Neural progenitor cell (in vitro differentiated cells): ENCODE results near the gene CD40. TPM values are rescaled to one million over a fixed set of nuclear protein-coding genes. Genes with fewer than 3 reads are reported as not detected.

Experiments
- DNase-seq: peaks from one replicate; pipeline ENCODE4 v3.0.0-alpha.2; 2016; ENCODE audit warnings: low spot score
- H2AFZ ChIP-seq: fragments of 200-600 bp; sonication (generic); replicated peaks from 2 replicates; pipeline ENCODE4 v1.6.1; 2016; ENCODE audit warnings: antibody characterized with exemption
- H3F3A ChIP-seq: fragments of 200-600 bp; sonication (generic); 2 replicates; pipeline ENCODE4 v1.6.1; 2016; ENCODE audit warnings: antibody characterized with exemption, low read depth
- H3K27ac ChIP-seq: fragments of 200-600 bp; sonication (generic); 2 replicates; pipeline ENCODE4 v1.5.1; 2016; ENCODE audit warnings: mild to moderate bottlenecking
- H3K27me3 ChIP-seq: fragments of 200-600 bp; sonication (generic); 2 replicates; pipeline ENCODE4 v1.6.1; 2016; ENCODE audit warnings: mild to moderate bottlenecking, moderate library complexity
- H3K36me3 ChIP-seq: fragments of 200-600 bp; sonication (generic); 2 replicates; pipeline ENCODE4 v1.5.1; 2016
- H3K4me1 ChIP-seq: fragments of 200-600 bp; sonication (generic); 2 replicates; pipeline ENCODE4 v1.6.1; 2016; ENCODE audit warnings: mixed run types
- H3K4me2 ChIP-seq: fragments of 200-600 bp; sonication (generic); 2 replicates; pipeline ENCODE4 v1.6.1; 2016
- H3K4me3 ChIP-seq: fragments of 200-600 bp; sonication (generic); 2 replicates; pipeline ENCODE4 v1.5.1; 2016
- H3K79me2 ChIP-seq: fragments of 200-600 bp; sonication (generic); 2 replicates; pipeline ENCODE4 v1.6.1; 2016; ENCODE audit warnings: low read depth
- H3K9ac ChIP-seq: fragments of 200-600 bp; sonication (generic); 2 replicates; pipeline ENCODE4 v1.6.1; 2016
- H3K9me3 ChIP-seq: fragments of 200-600 bp; sonication (generic); 2 replicates; pipeline ENCODE4 v1.5.1; 2016; ENCODE audit warnings: low read depth
- H4K20me1 ChIP-seq: fragments of 200-600 bp; sonication (generic); 2 replicates; pipeline ENCODE4 v1.6.1; 2016; ENCODE audit warnings: low read depth
- H3K27ac Mint-ChIP-seq: 3 replicates; pipeline ENCODE4 v1.8.0; 2021; ENCODE audit warnings: mixed read lengths
- H3K27me3 Mint-ChIP-seq: 2 replicates; pipeline ENCODE4 v1.8.0; 2022; ENCODE audit warnings: low read depth, mild to moderate bottlenecking, inconsistent platforms, moderate library complexity, mixed read lengths; ENCODE audit not compliant: insufficient read depth
- H3K36me3 Mint-ChIP-seq: 3 replicates; pipeline ENCODE4 v1.8.0; 2021; ENCODE audit warnings: mixed read lengths
- H3K4me1 Mint-ChIP-seq: 3 replicates; pipeline ENCODE4 v1.8.0; 2021; ENCODE audit warnings: mixed read lengths
- H3K4me3 Mint-ChIP-seq: 3 replicates; pipeline ENCODE4 v1.8.0; 2021; ENCODE audit warnings: mild to moderate bottlenecking, moderate library complexity, mixed read lengths
- H3K9me3 Mint-ChIP-seq: 3 replicates; pipeline ENCODE4 v1.8.0; 2020; ENCODE audit warnings: mixed read lengths
- EZH2 ChIP-seq: fragments of 200-600 bp; sonication (generic); IDR thresholded peaks from 2 replicates; pipeline ENCODE4 v1.6.1; 2017; ENCODE audit warnings: antibody characterized with exemption, mild to moderate bottlenecking, moderate library complexity
- EZH2phosphoT487 ChIP-seq: fragments of 200-600 bp; sonication (generic); IDR thresholded peaks from 2 replicates; pipeline ENCODE4 v1.6.1; 2017; ENCODE audit warnings: antibody characterized with exemption
- total RNA-seq: library from RNA; depleted of rRNA; stranded (reverse); fragments of >200 nt; gene quantifications from 2 replicates; pipeline ENCODE4 v1.2.3, GENCODE V29; 2015; ENCODE audit warnings: low replicate concordance
- TF ChIP-seq, protein P1 (sequence below): fragments of 200-600 bp; sonication (generic); IDR thresholded peaks from 2 replicates; pipeline ENCODE4 v1.5.1; 2017; ENCODE audit warnings: antibody characterized with exemption, mild to moderate bottlenecking

Gene CD40
- total RNA-seq, 1 donor from 2014 or later: 11.0 TPM

DNA sequence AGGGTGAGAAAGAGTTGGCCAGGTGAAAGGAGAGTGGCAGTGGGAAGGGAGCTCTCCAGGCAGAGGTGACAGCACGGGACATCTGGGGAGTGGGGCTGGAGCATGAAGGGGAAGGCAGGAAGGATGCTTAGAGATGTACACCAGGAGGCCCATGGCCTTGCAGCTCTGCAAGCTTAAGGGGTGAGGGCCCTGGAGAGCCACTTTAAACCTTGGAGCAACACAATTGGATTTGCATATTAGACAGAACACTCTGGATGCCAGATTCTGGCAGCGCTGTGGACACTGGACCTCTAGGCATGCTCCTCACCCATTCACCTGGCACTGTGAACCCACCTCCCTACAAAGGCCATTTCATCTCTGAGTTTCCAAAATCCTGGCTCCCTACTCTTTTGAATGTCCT lies 3.7 kb upstream of the CD40 start:
- TF ChIP-seq EZH2 (no peak), EZH2phosphoT487 (no peak)
- TF ChIP-seq, protein P1, sequence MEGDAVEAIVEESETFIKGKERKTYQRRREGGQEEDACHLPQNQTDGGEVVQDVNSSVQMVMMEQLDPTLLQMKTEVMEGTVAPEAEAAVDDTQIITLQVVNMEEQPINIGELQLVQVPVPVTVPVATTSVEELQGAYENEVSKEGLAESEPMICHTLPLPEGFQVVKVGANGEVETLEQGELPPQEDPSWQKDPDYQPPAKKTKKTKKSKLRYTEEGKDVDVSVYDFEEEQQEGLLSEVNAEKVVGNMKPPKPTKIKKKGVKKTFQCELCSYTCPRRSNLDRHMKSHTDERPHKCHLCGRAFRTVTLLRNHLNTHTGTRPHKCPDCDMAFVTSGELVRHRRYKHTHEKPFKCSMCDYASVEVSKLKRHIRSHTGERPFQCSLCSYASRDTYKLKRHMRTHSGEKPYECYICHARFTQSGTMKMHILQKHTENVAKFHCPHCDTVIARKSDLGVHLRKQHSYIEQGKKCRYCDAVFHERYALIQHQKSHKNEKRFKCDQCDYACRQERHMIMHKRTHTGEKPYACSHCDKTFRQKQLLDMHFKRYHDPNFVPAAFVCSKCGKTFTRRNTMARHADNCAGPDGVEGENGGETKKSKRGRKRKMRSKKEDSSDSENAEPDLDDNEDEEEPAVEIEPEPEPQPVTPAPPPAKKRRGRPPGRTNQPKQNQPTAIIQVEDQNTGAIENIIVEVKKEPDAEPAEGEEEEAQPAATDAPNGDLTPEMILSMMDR: no peak
- Mint-ChIP-seq H3K4me1 (peaks cover 4% of the 10 kb centered on the region), H3K27me3 (peaks cover 6% of the 10 kb centered on the region), H3K27ac (no peak overlapping the region), H3K36me3 (no peaks in the 10 kb centered on the region), H3K4me3 (no peak overlapping the region), H3K9me3 (no peaks in the 10 kb centered on the region)
- no peak for DNase-seq
- H3F3A ChIP-seq: peaks cover 21% of the 10 kb centered on the region
- H4K20me1 ChIP-seq: peaks cover under 1% of the 10 kb centered on the region
- no peaks in the 10 kb centered on the region for H3K36me3 ChIP-seq
- no peak overlapping the region for H3K27ac ChIP-seq
- H3K9ac ChIP-seq: no peak overlapping the region
- H3K4me1 ChIP-seq: peaks cover 21% of the 10 kb centered on the region
- H2AFZ ChIP-seq: no peak overlapping the region
- H3K4me2 ChIP-seq: no peak overlapping the region
- no peak overlapping the region for H3K4me3 ChIP-seq
- H3K9me3 ChIP-seq: no peaks in the 10 kb centered on the region
- peaks cover 3% of the 10 kb centered on the region for H3K79me2 ChIP-seq
- H3K27me3 ChIP-seq: peaks cover 66% of the 10 kb centered on the region

DNA sequence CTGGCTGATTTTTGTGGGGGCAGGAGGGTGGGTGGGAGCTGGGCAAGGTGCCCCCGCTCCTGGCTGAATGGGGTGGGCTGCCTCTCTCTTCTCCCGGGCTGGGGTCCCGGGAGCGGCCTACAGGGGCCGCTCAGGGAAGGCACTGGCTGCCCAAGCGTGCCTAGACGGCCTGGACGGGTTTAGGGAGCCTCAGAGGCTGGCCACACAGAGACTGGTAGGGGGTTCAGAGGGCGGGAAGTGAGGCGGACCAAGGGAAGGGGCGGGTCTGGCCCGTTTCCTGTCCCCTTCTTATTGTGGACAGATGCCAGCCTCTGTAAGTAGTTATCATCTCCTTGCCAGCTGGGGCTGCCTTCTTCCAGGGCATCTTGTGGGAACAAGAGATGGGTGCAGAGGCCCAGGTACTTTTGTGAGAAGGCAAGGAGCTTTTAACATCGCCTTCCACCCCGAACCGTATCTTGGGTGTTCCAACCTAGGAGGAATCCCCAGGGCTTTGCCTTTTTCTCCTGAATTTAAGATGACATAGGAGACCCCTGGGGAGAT lies 437 bp downstream of the CD40 start:
- Histone ChIP-seq H3F3A (peaks cover 14% of the 10 kb centered on the region), H3K9ac (no peak overlapping the region), H4K20me1 (peaks cover 12% of the 10 kb centered on the region), H3K9me3 (no peaks in the 10 kb centered on the region), H3K27ac (no peak overlapping the region), H3K4me1 (peaks cover 12% of the 10 kb centered on the region), H3K36me3 (no peaks in the 10 kb centered on the region), H3K4me3 (peak overlapping the region; percentile 45), H2AFZ (peak overlapping the region; percentile 88), H3K79me2 (peaks cover 8% of the 10 kb centered on the region), H3K27me3 (peaks cover 42% of the 10 kb centered on the region), H3K4me2 (peak overlapping the region; percentile 77)
- Mint-ChIP-seq H3K27ac (no peak overlapping the region), H3K4me1 (peaks cover 4% of the 10 kb centered on the region), H3K27me3 (peaks cover 8% of the 10 kb centered on the region), H3K4me3 (peak overlapping the region; percentile 90), H3K9me3 (no peaks in the 10 kb centered on the region), H3K36me3 (no peaks in the 10 kb centered on the region)
- TF ChIP-seq, protein P1: peak; percentile 19
- TF ChIP-seq EZH2phosphoT487: no peak
- DNase-seq: peak; percentile 75

DNA sequence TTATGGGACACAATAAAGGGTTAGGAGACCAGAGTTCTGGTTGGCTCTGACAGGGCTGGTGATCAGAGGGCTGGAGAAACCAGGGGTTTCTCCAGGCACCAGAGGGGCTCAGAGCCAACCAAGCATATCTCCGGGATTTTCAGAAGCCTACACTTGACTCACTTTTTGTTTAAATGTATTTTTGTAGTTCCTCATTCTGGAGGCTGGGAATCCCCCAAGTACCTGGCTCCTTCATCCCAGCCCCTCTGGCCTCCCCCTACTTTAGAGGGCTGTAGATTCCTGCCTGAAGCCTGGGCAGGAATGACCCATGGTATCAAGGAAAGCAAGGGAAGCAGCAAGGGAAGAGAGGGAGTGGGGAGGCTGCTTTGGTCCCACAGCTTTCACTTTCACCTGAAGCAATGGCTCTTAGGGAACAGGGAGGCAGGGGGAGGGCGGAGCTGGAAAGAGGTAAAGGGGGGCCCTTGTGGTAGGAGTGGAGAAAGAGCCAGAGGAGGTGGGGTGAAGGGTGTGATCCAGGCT lies 973 bp downstream of the CD40 start:
- no peak for DNase-seq
- Histone ChIP-seq H3K79me2 (peaks cover 8% of the 10 kb centered on the region), H3K36me3 (no peaks in the 10 kb centered on the region), H3K27ac (no peak overlapping the region), H3K4me2 (peak overlapping the region; percentile 77), H3K4me1 (peaks cover 12% of the 10 kb centered on the region), H2AFZ (no peak overlapping the region), H4K20me1 (peaks cover 12% of the 10 kb centered on the region), H3K9ac (no peak overlapping the region), H3K27me3 (peaks cover 37% of the 10 kb centered on the region), H3F3A (peaks cover 14% of the 10 kb centered on the region), H3K4me3 (peak overlapping the region; percentile 45), H3K9me3 (no peaks in the 10 kb centered on the region)
- Mint-ChIP-seq H3K4me1 (peaks cover 4% of the 10 kb centered on the region), H3K4me3 (peak overlapping the region; percentile 52), H3K27ac (no peak overlapping the region), H3K9me3 (no peaks in the 10 kb centered on the region), H3K36me3 (no peaks in the 10 kb centered on the region), H3K27me3 (peaks cover 8% of the 10 kb centered on the region)
- TF ChIP-seq, protein P1: no peak
- TF ChIP-seq EZH2 (no peak), EZH2phosphoT487 (no peak)
